Effector CD4-positive, alpha-beta T cell (primary cell): ENCODE measurements around the gene KRTAP10-8.
"Not testable (repeated sequence)": the region's sequence is repeated elsewhere in the genome, so short reads cannot be mapped to it uniquely, and the experiment has no call there.

Experiments used
- DNase-seq: peaks from one replicate; pipeline ENCODE4 v3.0.0-alpha.2; 2020

Gene KRTAP10-8

DNA sequence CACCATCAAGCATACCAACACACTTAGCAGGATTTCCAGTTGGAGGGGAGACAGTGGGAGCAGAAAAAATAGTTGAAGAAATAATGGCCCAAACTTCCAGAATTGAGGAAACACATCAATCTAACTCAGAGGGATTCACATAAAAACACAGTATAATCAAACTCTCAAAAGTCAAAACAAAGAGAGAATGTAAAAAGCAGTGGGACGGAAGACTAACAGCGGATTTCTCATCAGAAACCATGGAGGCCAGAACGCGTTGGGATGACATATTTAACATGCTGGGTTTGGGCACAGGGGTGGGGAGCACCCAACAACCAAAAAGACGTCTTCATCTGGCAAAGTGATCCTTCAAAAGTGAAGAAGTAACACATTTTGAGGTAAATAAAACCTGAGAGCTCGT lies 8.0 kb downstream of the KRTAP10-8 start:
- no peak for DNase-seq

DNA sequence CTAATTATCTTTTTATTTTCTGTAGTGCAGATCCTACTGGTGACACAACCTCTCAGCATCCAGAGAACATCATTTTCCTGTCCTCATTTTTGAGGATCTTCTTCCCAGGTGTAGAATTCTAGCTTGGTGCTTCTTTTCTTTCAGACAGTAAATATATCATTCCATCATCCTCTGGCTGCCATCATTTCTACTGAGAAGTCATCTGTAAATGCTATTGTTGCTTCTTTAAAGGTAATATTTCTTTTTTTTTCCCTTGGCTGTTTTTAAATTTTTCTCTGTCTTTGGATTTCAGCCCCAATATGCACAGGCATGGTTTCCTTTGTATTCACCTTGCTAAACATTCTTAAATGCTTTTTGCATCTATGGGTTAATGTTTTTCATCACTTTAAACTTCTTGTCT lies 11.7 kb downstream of the KRTAP10-8 start:
- DNase-seq = no peak

- no peak for DNase-seq
Measured at GRCh38 chr21:44625756-44626155, 13.9 kb downstream of the KRTAP10-8 start.

- DNase-seq = no peak
Measured at GRCh38 chr21:44626262-44626661, 14.4 kb downstream of the KRTAP10-8 start.

- no peak for DNase-seq
Measured at GRCh38 chr21:44626673-44627143, 14.8 kb downstream of the KRTAP10-8 start, which contains the start of gene KRTAP10-9. Gene KRTAP10-9, plus strand, starts transcription at chr21:44627093. Its CDS starts 79 bp downstream, at chr21:44627172.

DNA sequence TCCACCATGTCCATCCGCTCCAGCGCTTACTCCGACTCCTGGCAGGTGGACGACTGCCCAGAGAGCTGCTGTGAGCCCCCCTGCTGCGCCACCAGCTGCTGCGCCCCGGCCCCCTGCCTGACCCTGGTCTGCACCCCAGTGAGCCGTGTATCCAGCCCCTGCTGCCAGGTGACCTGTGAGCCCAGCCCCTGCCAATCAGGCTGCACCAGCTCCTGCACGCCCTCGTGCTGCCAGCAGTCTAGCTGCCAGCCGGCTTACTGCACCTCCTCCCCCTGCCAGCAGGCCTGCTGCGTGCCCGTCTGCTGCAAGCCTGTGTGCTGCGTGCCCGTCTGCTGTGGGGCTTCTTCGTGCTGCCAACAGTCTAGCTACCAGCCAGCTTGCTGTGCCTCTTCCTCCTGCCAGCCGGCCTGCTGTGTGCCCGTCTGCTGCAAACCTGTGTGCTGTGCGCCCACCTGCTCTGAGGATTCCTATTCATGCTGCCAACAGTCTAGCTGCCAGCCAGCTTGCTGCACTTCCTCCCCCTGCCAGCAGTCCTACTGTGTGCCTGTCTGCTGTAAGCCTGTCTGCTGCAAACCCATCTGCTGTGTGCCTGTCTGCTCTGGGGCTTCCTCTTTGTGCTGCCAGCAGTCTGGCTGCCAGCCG lies 15.4 kb downstream of the KRTAP10-8 start:
- DNase-seq = not testable (repeated sequence)

DNA sequence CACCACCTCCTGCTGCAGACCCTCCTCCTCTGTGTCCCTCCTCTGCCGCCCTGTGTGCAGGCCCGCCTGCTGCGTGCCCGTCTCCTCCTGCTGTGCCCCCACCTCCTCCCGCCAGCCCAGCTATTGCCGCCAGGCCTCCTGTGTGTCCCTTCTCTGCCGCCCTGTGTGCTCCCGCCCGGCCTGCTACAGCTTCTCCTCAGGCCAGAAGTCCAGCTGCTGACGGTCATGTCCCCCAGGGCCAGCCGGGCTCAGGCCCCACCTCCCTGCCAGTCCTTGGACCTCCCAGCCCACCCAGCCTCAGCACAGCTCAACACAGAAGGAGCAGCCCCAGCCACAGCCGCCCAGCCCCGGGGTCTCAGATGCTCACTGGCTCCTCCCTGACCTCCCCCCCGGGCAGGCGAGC lies 16.0 kb downstream of the KRTAP10-8 start:
- not testable (repeated sequence) for DNase-seq

DNA sequence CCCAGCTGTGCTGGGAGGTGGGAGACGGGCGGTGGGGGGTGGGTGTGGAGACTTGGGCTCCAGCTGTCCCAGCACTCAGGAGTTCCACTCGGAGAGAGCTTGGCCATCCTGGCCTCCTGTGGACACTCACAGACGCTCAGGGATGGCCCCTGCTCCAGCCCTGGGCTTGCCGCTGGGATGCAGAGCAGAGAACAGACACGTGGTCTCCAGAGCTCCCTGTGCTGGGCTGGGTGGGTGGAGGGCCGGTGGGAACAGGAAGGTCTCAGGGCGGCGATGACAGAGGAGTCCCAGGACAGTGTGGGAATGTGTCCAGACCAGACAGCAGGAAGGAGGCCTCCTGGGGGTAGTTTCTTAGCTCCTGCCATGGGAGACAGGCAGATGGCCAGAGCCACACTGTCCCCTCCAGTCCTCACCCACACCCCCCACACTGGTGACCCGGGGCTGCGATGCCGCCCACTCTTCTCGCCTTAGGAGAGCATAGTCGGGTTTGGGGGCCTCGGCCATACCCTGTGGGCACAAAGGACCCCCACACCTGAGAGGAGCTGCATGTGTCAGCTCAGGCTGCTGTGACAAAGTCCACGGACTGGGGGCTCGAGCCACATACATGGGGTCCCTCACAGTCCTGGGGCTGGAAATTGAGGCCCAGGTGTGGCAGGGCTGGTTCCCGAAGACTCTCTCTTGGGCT lies 17.0 kb downstream of the KRTAP10-8 start:
- no peak for DNase-seq

DNA sequence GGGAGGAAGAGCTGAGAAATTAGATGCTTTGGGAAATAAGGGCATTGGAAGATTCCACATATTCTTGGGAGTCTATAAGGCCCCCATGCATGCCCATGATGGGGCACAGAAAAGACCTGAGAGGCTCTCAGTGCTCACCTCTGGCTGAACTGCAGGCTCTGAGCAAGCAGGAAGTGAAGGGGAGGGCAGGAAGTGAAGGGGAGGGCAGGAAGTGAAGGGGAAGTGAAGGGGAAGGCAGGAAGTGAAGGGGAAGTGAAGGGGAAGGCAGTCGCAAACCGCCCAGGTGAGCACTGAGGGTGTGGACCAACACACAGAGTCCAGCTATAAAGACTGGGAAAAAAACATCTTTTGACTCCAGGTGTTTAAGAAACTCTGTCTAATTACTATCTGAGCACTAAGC lies 18.6 kb downstream of the KRTAP10-8 start:
- DNase-seq = no peak

DNA sequence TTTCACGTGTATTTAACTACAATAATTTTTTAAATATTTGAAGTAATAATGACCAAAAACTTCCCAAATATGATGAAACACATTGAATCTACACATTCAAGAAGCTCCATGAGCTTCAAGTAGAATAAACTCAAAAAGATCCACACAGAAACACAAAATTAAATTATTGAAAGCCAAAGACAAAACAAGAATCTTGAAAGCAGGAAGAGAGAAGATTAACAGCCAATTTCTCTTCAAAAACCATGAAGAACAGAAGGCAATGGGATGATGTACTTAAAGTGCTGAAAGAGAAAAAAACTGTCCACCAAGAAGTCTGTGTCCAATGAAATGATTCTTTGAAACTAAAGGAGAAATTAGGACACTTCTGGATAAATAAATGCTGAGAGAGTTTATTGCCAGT lies 20.2 kb downstream of the KRTAP10-8 start:
- no peak for DNase-seq

DNA sequence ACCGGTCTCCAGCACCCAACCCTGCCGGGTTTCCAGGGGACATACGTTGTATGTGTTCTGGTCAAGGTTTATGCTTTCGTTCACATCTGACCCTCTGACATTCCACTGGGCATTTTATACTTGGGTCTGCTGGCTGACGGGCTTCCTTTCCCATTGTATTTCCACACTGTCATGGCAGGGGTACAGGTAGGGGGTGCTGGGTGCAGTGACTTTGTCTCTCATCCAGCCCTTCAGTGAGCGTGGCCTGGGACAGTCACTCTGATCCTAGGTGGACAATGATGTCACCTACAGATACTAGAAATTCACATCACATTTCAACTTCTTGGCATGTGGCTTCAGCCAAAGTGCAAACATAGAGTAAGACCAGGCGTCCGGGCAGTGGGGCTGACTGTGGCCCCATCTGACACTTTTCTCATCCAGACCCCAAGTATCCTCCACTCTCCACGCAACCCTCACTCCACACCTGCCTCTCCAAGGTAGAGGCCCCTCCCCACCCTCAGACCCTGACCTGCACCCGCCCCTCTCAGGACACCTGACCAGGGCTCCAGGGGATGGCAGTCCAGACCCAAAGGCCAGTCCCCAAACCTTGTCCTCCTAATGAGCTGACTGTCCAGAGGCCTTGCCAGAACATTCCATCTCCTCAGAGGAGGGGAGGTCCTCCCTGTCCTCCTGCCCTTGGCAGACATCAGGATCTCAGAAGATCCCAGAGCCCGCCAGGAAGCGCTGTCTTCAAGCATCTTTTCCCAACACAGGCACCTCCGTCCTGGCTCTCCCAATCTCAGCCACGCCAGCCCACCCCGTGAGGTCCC lies 24.5 kb downstream of the KRTAP10-8 start:
- DNase-seq = no peak

GRCh38 chr21:44637018-44637850 lies 25.4 kb downstream of the KRTAP10-8 start, which contains the start of gene KRTAP10-10:
Gene KRTAP10-10, plus strand, starts transcription at chr21:44637356. Its CDS starts 62 bp downstream, at chr21:44637418.
- DNase-seq = no peak

GRCh38 chr21:44637851-44638348 lies 26.0 kb downstream of the KRTAP10-8 start:
- DNase-seq = not testable (repeated sequence)

DNA sequence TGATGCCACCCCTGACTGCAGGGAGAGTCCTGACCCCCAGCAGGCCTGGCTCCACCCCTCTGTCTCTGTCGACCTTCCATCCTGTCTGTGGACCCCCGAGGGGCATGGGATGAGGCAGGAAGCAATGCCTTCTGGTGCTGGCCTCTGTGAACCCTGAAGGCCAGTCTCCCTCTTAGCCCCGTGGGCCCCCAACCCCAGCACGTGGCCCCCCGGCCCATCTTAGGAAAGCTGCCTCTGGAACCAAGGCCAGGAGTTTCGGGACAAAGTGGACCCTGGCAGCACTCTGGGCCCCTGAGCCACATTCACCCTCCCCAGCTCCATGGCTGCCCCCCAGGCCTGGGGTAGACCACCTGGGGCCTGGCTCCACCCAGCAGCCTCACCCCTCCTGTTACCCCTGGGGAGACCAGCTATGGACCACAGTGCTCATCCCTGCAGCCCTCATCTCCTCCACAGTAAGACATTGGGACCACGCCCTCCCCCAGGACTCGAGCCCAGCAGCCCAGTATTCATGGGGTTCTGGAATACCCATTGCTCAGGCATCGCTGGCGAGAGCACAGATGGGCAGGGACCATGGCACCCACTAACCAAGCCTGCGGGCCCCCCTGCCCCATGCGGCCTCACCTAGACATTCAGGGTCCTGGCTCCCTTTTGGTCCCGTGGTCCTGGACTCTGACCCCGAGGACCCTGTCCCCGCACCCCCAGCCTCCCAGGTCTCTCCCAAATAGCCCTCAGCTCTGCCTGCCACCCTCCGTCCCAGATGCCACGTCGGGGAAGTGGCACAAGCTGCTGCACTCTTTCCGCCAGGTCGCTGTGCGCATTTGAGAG lies 26.8 kb downstream of the KRTAP10-8 start:
- DNase-seq = not testable (repeated sequence)

DNA sequence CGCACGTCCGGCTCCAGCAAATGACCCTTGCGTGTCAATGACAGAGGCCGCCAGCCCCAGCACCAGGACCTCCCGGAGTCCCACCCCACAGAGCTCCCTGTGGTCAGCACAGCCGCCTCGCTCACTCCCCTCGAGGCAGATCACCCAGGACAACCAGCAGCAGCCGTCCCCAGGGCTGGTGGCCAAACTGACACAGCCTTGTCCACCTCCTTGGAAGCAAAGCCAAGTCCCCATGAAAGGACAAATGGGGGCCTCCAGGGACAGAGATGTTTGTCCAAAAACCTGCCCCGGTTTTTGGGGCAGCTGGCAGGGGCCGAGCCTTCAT lies 27.4 kb downstream of the KRTAP10-8 start:
- DNase-seq = no peak

DNA sequence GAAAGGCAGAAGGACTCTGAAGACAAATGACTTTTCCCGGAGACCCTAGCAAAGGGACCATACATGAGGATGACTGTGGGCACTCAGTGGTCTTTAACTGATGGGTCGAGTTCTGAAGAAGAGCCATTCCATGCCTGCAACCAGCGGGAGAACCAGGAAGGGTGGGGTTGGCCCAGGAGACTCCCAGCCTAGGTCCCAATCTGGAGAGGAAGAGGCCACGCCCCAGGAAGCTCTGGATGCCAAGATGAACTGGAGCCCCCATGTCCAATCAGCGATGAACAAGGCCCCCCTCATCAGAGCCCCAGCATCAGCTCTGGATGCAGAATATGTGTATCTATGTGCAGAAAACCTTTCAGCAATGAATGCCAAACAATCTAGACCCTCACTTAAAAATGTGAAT lies 28.9 kb downstream of the KRTAP10-8 start:
- no peak for DNase-seq

- no peak for DNase-seq
Measured at GRCh38 chr21:44643741-44644310, 31.9 kb downstream of the KRTAP10-8 start.

DNA sequence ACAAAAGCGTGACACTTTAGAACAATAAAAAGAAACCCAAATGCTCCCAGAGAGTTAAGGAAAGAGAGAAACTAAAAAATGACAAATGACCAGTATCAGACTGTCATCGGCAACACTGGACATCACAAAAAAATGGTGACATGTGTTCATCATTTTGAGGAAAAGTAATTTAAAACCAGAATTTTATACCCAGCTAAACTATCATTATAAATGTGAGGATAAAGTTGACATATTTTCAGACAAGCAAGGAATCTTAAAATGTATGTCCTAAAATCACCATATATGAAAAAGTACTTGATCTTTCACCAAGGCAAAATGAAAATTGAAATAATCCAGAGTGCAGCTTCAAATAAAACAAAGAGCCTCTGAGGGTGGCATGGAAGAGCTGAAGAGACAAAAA lies 33.0 kb downstream of the KRTAP10-8 start:
- DNase-seq = no peak

DNA sequence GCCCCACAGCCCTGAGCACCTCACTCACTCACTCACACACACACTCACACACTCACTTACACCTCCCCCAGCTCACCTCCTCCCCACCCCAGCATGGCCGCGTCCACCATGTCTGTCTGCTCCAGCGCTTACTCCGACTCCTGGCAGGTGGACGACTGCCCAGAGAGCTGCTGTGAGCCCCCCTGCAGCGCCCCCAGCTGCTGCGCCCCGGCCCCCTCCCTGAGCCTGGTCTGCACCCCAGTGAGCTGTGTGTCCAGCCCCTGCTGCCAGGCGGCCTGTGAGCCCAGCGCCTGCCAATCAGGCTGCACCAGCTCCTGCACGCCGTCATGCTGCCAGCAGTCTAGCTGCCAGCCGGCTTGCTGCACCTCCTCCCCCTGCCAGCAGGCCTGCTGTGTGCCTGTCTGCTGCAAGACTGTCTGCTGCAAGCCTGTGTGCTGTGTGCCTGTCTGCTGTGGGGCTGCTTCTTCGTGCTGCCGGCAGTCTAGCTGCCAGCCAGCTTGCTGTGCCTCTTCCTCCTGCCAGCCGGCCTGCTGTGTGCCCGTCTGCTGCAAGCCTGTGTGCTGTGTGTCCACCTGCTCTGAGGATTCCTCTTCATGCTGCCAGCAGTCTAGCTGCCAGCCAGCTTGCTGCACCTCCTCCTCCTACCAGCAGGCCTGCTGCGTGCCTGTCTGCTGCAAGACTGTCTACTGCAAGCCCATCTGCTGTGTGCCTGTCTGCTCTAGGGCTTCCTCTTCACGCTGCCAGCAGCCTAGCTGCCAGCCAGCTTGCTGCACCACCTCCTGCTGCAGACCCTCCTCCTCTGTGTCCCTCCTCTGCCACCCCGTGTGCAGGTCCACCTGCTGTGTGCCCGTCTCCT lies 34.7 kb downstream of the KRTAP10-8 start, which contains the start of gene KRTAP10-11:
TSS of gene KRTAP10-11 (plus strand) at position 49 of the 856 bp plus-strand sequence. CDS start at position 94, 45 bp downstream.
- DNase-seq = not testable (repeated sequence)

GRCh38 chr21:44647222-44647552 lies 35.3 kb downstream of the KRTAP10-8 start:
- no peak for DNase-seq
